AG09319 (cell line): Measurements from ENCODE around the gene PGGT1B.

Experiments used
- DNase-seq: peaks from one replicate; pipeline ENCODE4 v3.0.0-alpha.2; 2010; ENCODE audit warnings: low read depth; ENCODE audit errors: extremely low read depth
- CTCF ChIP-seq: IDR thresholded peaks from 2 replicates; pipeline ENCODE4 v1.5.1; 2011; ENCODE audit warnings: low read depth, mild to moderate bottlenecking, inconsistent platforms, low read length, moderate library complexity

The PGGT1B gene

GRCh38 chr5:115184770-115185169, 77.9 kb downstream of the PGGT1B start:
- no peak for DNase-seq
- TF ChIP-seq CTCF: no peak

GRCh38 chr5:115181757-115182156, 80.9 kb downstream of the PGGT1B start:
- no peak for TF ChIP-seq CTCF

DNA sequence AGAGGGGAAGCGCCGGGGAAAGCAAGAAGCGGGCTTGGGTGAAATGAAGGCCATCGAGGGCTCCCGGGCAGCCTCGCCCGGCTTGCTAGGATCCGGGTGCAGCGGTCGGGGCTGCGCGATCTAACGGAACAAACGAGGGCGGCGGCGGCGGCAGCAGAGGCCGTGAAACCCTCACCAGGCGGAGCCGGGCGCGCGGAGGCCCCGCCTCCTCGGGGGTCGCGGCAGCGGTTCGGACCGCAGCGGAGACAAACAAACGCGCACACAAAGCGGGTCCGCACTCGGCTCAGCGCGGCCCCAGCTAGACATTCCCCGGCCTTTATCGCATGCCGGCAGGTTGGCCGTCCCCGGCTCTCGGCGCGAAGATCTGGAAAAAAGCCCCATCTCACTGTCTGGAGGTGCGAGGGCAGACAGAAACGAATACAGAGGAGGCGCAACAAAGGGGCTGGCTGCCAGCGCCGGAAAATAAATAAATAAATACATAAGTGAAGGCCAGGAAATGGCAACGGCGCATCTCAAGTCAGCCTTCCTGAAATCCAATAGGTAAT, 82.4 kb downstream of the PGGT1B start:
- no peak for DNase-seq
- no peak for TF ChIP-seq CTCF

More at GRCh38 chr5:115181757-115182156, 80.9 kb downstream of the PGGT1B start:
- no peak for DNase-seq

GRCh38 chr5:115179394-115180164, 83.1 kb downstream of the PGGT1B start:
- TF ChIP-seq CTCF: no peak
- DNase-seq: no peak

DNA sequence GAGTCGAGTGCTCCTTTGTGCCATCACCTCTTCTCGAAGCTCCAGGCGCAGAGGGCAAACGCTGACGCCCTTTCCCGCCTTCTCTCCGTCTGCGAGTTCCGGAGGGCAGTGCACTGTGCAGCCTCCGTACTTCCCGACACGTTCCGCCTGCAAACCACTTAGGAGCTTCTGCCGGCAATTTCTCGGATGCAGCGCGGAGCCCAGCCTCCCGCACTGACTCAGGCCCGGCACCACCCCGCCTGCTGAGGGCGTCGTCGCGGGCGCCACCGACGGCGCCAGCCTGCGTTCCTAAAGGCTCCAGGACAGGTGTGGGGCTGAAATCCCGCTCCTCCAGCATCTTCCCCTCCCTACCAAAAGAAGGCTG, 83.7 kb downstream of the PGGT1B start:
- no peak for DNase-seq

DNA sequence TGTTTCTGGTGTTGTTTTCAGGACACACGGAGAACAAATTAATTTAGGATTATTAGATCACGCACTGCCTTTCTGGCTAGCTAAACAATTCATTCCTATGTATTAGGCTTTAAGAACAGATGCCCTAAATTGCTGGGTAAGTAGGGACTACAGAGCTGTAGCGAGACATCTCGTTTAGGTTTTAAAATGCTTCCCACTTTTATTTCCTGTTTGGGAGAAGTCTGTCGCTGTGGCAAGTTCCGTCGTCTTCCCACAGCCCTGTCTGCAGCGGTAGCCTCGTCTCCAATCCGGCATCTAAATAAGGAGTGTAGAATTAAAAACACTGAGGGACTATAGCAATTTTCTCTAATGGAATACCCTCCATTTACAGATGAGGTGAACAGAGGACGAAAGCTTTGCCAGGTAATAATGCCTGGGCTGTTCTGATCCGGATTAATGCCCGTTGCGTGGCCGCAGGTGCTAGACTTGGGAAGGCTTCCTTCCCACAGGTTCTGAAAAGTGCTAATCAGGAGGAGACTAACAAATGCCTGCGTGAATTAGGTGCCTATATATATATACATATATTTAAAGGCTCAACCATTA, 91.7 kb downstream of the PGGT1B start:
- no peak for DNase-seq
- no peak for TF ChIP-seq CTCF

More for the DNA sequence above, 83.7 kb downstream of the PGGT1B start:
- no peak for TF ChIP-seq CTCF
